DMS 273 (cell line): ENCODE results near the gene GCK.
A peak's percentile ranks its signal among the peaks of the same experiment; 100 is the strongest.

Experiments
- DNase-seq: peaks from one replicate; lab custom pipeline; 2025; ENCODE audit not compliant: unreplicated experiment; lab: John Stamatoyannopoulos, UW

GCK gene

GRCh38 chr7:44156453-44157010 is 32.7 kb downstream of the GCK start:
- no peak for DNase-seq

- peak; percentile 86 for DNase-seq
These were observed 33.8 kb downstream of the GCK start for GRCh38 chr7:44155191-44156185.

GRCh38 chr7:44154703-44155102 is 34.5 kb downstream of the GCK start:
- peak; percentile 44 for DNase-seq

- no peak for DNase-seq
These were observed 35.3 kb downstream of the GCK start for GRCh38 chr7:44153948-44154335.

- no peak for DNase-seq
These were observed 36.0 kb downstream of the GCK start for GRCh38 chr7:44152971-44153947.

GRCh38 chr7:44151956-44152355 is 37.3 kb downstream of the GCK start:
- DNase-seq, result peak; percentile 43

- DNase-seq, result peak; percentile 90
These were observed 38.0 kb downstream of the GCK start for GRCh38 chr7:44150966-44151941.

- peak; percentile 82 for DNase-seq
These were observed 38.8 kb downstream of the GCK start for GRCh38 chr7:44150466-44150832.

GRCh38 chr7:44149571-44150465 is 39.4 kb downstream of the GCK start:
- peak; percentile 82 for DNase-seq

GRCh38 chr7:44148961-44149536 is 40.2 kb downstream of the GCK start:
- DNase-seq, result no peak

- DNase-seq, result peak; percentile 72
These were observed 41.1 kb downstream of the GCK start for GRCh38 chr7:44148166-44148565.

- peak; percentile 90 for DNase-seq
These were observed 41.9 kb downstream of the GCK start for GRCh38 chr7:44147026-44147991.

GRCh38 chr7:44145969-44146911 is 43.0 kb downstream of the GCK start:
- DNase-seq, result no peak

- no peak for DNase-seq
These were observed 43.7 kb downstream of the GCK start for GRCh38 chr7:44145479-44145968.

- no peak for DNase-seq
These were observed 44.2 kb downstream of the GCK start for GRCh38 chr7:44144968-44145478.

- DNase-seq, result no peak
These were observed 44.7 kb downstream of the GCK start for GRCh38 chr7:44144426-44144967.
